Measurements from ENCODE around the gene ERN1. TPM values are rescaled to one million over a fixed set of nuclear protein-coding genes. Genes with fewer than 3 reads are reported as not detected.
A peak's percentile ranks its signal among the peaks of the same experiment; 100 is the strongest.

The ERN1 gene
- total and polyA plus RNA-seq, 2 of the 8 experiments (the other 6 are each of a cell fraction or from before 2014, with no cell fraction given), result 1.8 to 3.9 TPM

GRCh38 chr17:64145751-64146417 lies 15.9 kb upstream of the ERN1 start:
- Histone ChIP-seq H3K4ac (replicated peaks; ENCODE audit: insufficient read length, low read depth, low read length) (peak overlapping the region; percentile 100), H3K9ac (replicated peaks in 1 of 4; ENCODE audit: extremely low read depth in 1 of 4, low read depth in 3 of 4, low read length in 3 of 4) (peak overlapping the region; percentile 88 to 96 (median 94)), H4K91ac (replicated peaks; ENCODE audit: insufficient read length, low read length) (peak overlapping the region; percentile 95), H2BK12ac (ENCODE audit: low read depth, low read length) (no peak overlapping the region), H4K20me1 (replicated peaks in 1 of 2; ENCODE audit: control insufficient read depth in 1 of 2, insufficient read depth in 2 of 2, low read length in 2 of 2) (peaks cover 0 to 4% of the 10 kb centered on the region in 2 experiments), H3K36me3 (ENCODE audit: control insufficient read depth in 2 of 4, insufficient read depth in 4 of 4, low read length in 3 of 4) (peaks cover 0 to 18% (median 2%) of the 10 kb centered on the region in 4 experiments; a peak in 4 of 8 replicates), H2AFZ (ENCODE audit: low read length) (no peak overlapping the region), H2AK5ac (ENCODE audit: low read depth, low read length) (0 out of 2 replicates have a peak overlapping the region, but pooled peaks have one; percentile 56), H3K27me3 (replicated peaks in 1 of 4; ENCODE audit: control insufficient read depth in 3 of 4, extremely low read depth in 1 of 4, insufficient read depth in 3 of 4, low read length in 3 of 4) (no peaks in the 10 kb centered on the region), H3K79me1 (ENCODE audit: low read depth, low read length) (no peaks in the 10 kb centered on the region), H3K4me2 (ENCODE audit: insufficient read depth in 1 of 2, low read depth in 2 of 2, low read length in 2 of 2) (peak overlapping the region; percentile 91 to 92), H3K23ac (ENCODE audit: insufficient read length) (no peak overlapping the region), H3K4me3 (ENCODE audit: extremely low read depth in 1 of 4, insufficient read depth in 2 of 4, low read depth in 3 of 4, low read length in 4 of 4) (peak overlapping the region; percentile 79 to 91 (median 82)), H2BK20ac (ENCODE audit: low read length) (no peak overlapping the region), H3K9me3 (ENCODE audit: insufficient read depth in 2 of 2, low read depth in 1 of 2, low read length in 1 of 2) (no peaks in the 10 kb centered on the region), H3K27ac (ENCODE audit: low read depth, low read length) (peak overlapping the region; percentile 95), H3K79me2 (ENCODE audit: control insufficient read depth in 1 of 2, insufficient read depth in 2 of 2, low read length in 2 of 2) (peaks cover 0 to 10% of the 10 kb centered on the region in 2 experiments; a peak in 1 of 4 replicates), H2BK120ac (replicated peaks; ENCODE audit: low read depth, low read length) (no peak overlapping the region), H3K56ac (replicated peaks; ENCODE audit: insufficient read length, low read depth, low read length) (peak overlapping the region; percentile 92), H2BK5ac (ENCODE audit: low read depth, low read length) (peak overlapping the region; percentile 97), H4K8ac (ENCODE audit: extremely low read depth, insufficient read depth, low read length) (peak overlapping the region; percentile 96), H3K14ac (ENCODE audit: insufficient read length) (no peak overlapping the region), H3K23me2 (ENCODE audit: low read depth, low read length) (peaks cover 6% of the 10 kb centered on the region), H3K18ac (ENCODE audit: extremely low read depth, low read length) (peak overlapping the region; percentile 98), H3K4me1 (replicated peaks in 1 of 4; ENCODE audit: control insufficient read depth in 3 of 4, insufficient read depth in 4 of 4, low read length in 3 of 4) (peaks cover 0 to 9% (median 3%) of the 10 kb centered on the region in 4 experiments; a peak in 5 of 7 replicates), H4K5ac (ENCODE audit: insufficient read length, low read depth, low read length) (peak overlapping the region; percentile 98), H2BK15ac (ENCODE audit: low read length) (no peak overlapping the region)
- 1% methylated on average over 51 of the region's 51 CpGs; no CpG with 5 or more reads in 1 of the 2 experiments for WGBS, 2 experiments (ENCODE audit: extremely low coverage in 1 of 2, insufficient coverage in 1 of 2, insufficient read length in 1 of 2, insufficient replicate concordance in 2 of 2, low coverage in 1 of 2, low lambda C conversion rate in 2 of 2, missing lambda C conversion rate in 1 of 2)
- FAIRE-seq (peak; percentile 91), DNase-seq (ENCODE audit: low read depth in 1 of 2, low spot score in 2 of 2) (peak; percentile 91 to 93)
- ChIA-PET CTCF (ENCODE audit: partially characterized antibody) (interaction anchor here (0.9 to 2.3 kb wide), 7 partner anchors 10 to 175 kb away, joined by 3 to 10 read pairs (median 4); no protein-coding TSS in a partner anchor), POLR2A (ENCODE audit: partially characterized antibody) (interaction anchor here (0.6 to 7.3 kb wide), 96 partner anchors 13 to 512 kb away, joined by 3 to 193 read pairs (median 4); partner anchors contain the start of genes CEP95, CSHL1, DDX42 and DDX5)
- no peak for TF ChIP-seq HDAC6 (IDR thresholded peaks at IDR 0.05; ENCODE audit: low read depth, low read length)
- TF ChIP-seq RNF2 (IDR thresholded peaks at IDR 0.05; ENCODE audit: borderline replicate concordance, low read depth, low read length, missing control alignments, poor library complexity, severe bottlenecking), result no peak
- no peak for TF ChIP-seq BACH1 (IDR thresholded peaks at IDR 0.05; ENCODE audit: low read length)
- TF ChIP-seq CTCF (IDR thresholded peaks at IDR 0.05; ENCODE audit: control extremely low read depth in 1 of 3, insufficient read depth in 1 of 3, low read depth in 1 of 3, low read length in 3 of 3), result no peak
- TF ChIP-seq KDM1A (IDR thresholded peaks at IDR 0.05; ENCODE audit: borderline replicate concordance, low read length), result no peak
- TF ChIP-seq FOSL1 (IDR thresholded peaks at IDR 0.05; ENCODE audit: insufficient read depth, low read depth, low read length), result no peak
- no peak for TF ChIP-seq CBX5 (IDR thresholded peaks at IDR 0.05; ENCODE audit: low read depth, low read length)
- no peak for TF ChIP-seq RAD21 (IDR thresholded peaks at IDR 0.05 in 1 of 2, conservative IDR thresholded peaks at IDR 0.05 in 1 of 2; ENCODE audit: low read depth in 2 of 2, low read length in 2 of 2)
